Measurements from ENCODE around the gene C21orf58.

The C21orf58 gene

GRCh38 chr21:46352913-46353312 lies 29.2 kb upstream of the C21orf58 start:
- DNase-seq (ENCODE audit: low spot score) = no peak

- no peak for DNase-seq (ENCODE audit: low spot score)
Observed at GRCh38 chr21:46352164-46352515, 28.5 kb upstream of the C21orf58 start.

GRCh38 chr21:46351476-46352163 lies 27.9 kb upstream of the C21orf58 start:
- DNase-seq (ENCODE audit: low spot score) = no peak

GRCh38 chr21:46350981-46351380 lies 27.3 kb upstream of the C21orf58 start:
- no peak for DNase-seq (ENCODE audit: low spot score)

- DNase-seq (ENCODE audit: low spot score) = no peak
Observed at GRCh38 chr21:46350571-46350970, 26.9 kb upstream of the C21orf58 start.

GRCh38 chr21:46349134-46349760 lies 25.6 kb upstream of the C21orf58 start:
- no peak for DNase-seq (ENCODE audit: low spot score)

GRCh38 chr21:46347791-46348381 lies 24.2 kb upstream of the C21orf58 start:
- DNase-seq (ENCODE audit: low spot score) = no peak

- peak; percentile 7 for DNase-seq (ENCODE audit: low spot score)
Observed at GRCh38 chr21:46347203-46347550, 23.5 kb upstream of the C21orf58 start.

GRCh38 chr21:46346296-46347202 lies 22.9 kb upstream of the C21orf58 start:
- DNase-seq (ENCODE audit: low spot score) = no peak

- no peak for DNase-seq (ENCODE audit: low spot score)
Observed at GRCh38 chr21:46345861-46346260, 22.2 kb upstream of the C21orf58 start.

GRCh38 chr21:46344219-46344915 lies 20.7 kb upstream of the C21orf58 start:
- no peak for DNase-seq (ENCODE audit: low spot score)

GRCh38 chr21:46340998-46341397 lies 17.3 kb upstream of the C21orf58 start:
- no peak for DNase-seq (ENCODE audit: low spot score)

GRCh38 chr21:46336603-46337002 lies 12.9 kb upstream of the C21orf58 start:
- DNase-seq (ENCODE audit: low spot score) = no peak

GRCh38 chr21:46334351-46335140 lies 10.9 kb upstream of the C21orf58 start:
- DNase-seq (ENCODE audit: low spot score) = no peak

GRCh38 chr21:46329796-46330195 lies 6.1 kb upstream of the C21orf58 start:
- no peak for DNase-seq (ENCODE audit: low spot score)

- DNase-seq (ENCODE audit: low spot score) = no peak
Observed at GRCh38 chr21:46328151-46328550, 4.5 kb upstream of the C21orf58 start.

GRCh38 chr21:46327711-46328110 lies 4.0 kb upstream of the C21orf58 start:
- DNase-seq (ENCODE audit: low spot score) = no peak

- no peak for DNase-seq (ENCODE audit: low spot score)
Observed at GRCh38 chr21:46326110-46326703, 2.5 kb upstream of the C21orf58 start.

- peak; percentile 36 for DNase-seq (ENCODE audit: low spot score)
Observed at GRCh38 chr21:46325073-46325912, 1.6 kb upstream of the C21orf58 start.
